Smooth muscle cell of the brain vasculature (primary cell): ENCODE data around the gene BRD9.
A peak's percentile ranks its signal among the peaks of the same experiment; 100 is the strongest.

Source experiments
- DNase-seq: peaks from one replicate; pipeline ENCODE4 v3.0.0-alpha.2; 2012; ENCODE audit warnings: low read depth, low spot score

The BRD9 gene

DNA sequence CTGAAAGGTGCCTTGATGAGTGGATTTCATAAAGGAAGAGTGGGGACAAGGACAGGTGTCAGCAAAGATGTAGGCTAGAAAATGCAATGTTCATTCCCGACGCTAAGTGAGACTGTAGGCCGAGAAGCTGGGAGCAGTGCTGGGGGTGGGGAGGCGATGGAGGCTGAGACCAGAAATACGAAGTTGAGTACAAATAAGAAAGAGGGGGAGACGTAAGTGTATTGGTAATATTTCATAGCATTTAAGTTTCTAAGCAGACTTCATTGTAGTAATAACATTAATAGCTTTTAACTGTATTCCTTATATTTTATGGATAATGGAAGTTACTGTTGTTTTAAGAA is 11.1 kb upstream of the BRD9 start:
- no peak for DNase-seq

DNA sequence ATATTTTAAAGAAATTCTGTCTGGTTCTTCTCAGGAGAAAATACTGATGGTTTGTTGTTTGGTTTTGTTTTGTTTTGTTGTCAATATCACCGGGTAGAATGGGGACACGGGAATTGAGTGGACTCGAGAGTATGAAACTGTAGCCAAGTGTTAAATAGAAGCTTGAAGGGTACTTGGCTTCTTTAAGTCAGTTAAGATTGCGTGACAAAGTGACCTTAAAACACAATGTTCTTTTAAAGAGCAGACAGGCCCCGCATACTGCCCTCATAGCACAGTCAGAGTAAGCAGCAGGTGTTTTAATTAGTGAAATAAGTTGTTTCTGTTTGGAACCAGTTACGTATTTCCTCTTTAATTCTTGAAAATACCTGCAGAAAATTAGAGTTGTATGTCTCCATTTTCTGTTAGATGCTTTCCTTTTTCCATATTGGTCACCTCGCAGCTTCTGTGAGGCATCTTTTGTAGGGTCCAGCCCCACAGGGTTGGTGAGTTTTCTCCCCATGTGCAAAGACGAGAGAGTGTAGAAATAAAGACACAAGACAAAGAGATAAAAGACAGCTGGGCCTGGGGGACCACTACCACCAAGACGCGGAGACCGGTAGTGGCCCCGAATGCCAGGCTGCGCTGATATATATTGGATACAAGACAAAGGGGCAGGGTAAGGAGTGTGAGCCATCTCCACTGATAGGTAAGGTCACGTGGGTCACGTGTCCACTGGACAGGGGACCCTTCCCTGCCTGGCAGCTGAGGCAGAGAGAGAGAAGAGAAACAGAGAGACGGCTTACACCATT is 9.7 kb upstream of the BRD9 start:
- DNase-seq = no peak

DNA sequence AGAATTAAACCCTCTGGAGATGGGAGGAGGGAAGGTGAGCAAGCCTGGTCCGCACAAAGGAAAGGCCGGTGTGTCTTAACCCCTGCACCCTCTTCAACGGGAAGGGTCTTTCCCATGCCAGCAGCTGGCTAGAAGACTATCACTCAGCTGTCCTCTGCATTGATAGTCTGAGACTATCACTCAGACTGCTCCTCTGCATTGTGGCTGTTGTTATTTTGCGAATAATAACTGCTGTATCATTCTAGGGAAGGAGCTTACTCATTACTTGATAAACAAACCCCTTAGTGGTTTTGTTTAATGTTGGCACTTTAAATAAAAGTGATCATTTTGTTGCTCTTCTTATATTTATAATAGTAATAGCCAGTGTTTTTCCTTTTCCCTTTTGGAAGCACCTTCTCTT is 8.2 kb upstream of the BRD9 start:
- DNase-seq = no peak

- DNase-seq = no peak
These were observed 1.1 kb upstream of the BRD9 start for GRCh38 chr5:893711-894110.

- no peak for DNase-seq
These were observed 521 bp upstream of the BRD9 start for GRCh38 chr5:893137-893506.

DNA sequence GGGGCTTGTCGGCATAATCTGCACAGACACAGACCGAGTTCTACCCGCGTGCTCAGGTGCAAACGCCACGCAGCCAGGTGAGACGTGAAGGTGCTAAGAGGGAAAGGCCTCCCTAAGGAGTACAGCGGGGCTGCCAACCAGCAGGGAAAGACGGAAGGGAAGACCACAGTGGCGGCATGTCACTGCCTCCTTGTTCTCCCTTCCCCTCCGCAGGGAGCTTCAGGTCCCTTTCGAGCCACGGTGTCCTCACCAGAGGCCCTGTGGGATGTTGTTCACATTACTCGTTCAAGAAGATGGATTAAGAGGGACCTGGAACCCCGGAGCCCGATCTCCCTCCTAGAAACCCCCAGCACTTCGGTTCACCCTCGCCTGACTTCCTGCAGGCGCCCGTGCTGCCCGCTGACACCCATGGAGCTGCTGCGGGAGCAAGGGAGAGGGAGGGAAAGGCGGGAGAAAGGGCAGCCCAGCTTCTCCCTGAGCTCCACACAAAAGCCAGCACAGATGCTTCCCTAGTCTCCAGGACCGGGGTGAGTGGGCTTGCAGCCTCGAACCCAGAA is 686 bp downstream of the BRD9 start:
- no peak for DNase-seq

- DNase-seq = no peak
These were observed 1.3 kb downstream of the BRD9 start for GRCh38 chr5:891117-891836.

GRCh38 chr5:889075-889710 is 3.4 kb downstream of the BRD9 start:
- DNase-seq = no peak

DNA sequence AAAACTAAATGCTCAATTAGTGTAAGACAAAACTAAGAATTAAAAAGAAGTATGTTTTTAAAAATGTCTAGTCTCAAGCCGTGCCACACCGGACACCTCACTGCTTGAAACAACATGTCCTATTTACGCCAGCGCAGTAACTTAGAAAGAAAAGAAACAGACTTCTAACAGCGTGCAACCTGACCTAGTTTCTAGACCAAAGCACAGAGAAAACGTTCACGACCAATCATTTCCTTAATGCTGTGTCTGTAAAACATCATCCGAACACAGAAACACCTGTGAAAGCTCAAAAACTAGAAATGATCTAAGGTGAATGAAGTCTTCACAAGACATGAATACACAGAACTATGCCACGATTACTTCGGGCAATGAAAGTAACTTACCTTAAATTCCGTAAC is 4.0 kb downstream of the BRD9 start:
- no peak for DNase-seq

DNA sequence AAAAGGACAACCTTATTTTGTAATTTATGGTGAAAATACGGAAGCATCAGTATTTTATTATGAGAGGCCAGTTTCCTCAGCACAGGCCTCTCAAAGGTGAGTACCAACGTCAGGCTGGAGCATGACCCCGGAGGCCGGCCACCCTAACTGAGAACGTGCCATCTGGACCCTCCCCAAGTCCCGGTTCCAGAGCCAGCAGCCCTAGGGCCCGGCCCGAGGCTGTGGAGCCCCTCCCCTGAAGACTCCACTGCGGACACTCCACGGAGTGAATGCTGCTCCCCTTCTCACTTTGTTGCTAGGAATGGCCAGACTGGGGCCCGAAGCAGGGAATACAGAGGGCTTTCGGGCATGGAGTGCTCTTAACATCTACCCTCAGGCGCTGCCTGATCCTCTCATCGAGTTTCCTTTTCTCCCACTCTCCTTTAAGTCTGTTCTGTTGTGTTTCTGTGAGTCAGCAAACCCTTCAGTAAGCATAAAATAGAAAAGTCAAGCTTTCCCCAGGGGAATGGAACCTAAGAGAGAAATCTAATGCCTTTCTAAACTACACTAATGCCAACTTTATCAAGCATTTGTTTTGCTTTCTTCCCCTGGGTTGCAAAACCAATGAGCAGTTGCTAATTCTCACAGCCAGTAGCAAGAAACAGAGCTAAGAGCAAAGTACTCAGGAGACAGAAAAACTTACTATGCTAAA is 4.5 kb downstream of the BRD9 start:
- DNase-seq = peak; percentile 15

GRCh38 chr5:886716-887325 is 5.8 kb downstream of the BRD9 start:
- DNase-seq = no peak

GRCh38 chr5:886036-886435 is 6.6 kb downstream of the BRD9 start:
- no peak for DNase-seq

DNA sequence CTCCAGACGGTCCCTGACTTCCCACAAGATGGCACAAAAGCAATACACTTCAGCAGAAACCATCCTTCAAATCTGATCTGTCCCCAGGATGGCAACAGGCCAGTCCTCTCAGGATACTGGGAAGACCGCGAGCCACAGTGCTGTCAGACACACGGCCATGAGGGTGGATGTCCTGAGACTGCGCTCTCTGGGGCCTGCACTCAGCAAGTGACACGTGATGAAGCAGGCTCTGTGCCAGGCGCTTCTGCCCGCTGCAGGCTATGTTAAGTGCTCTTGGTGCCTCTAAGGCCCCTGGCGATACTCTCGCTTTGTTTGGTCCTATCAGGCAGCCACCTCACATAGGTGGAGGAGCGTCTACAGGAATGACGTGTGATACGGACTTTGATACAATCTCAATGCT is 7.1 kb downstream of the BRD9 start:
- DNase-seq = no peak

DNA sequence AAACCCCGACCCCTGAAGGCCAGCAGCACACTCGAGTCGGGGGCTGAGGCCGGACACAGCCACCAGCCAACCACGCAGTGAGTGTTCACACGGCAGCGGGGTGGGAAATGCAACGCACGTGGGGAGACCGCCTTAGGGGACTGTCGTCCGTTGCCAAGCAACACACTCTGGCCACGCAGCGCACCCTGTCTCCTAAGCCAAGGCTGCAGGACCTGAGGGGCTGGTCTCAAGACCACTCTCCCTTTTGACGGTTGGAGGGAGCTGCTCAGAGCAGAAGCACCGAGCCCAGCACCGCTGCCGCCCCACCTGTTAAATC is 7.5 kb downstream of the BRD9 start:
- no peak for DNase-seq

- no peak for DNase-seq
These were observed 8.1 kb downstream of the BRD9 start for GRCh38 chr5:884345-885126.

DNA sequence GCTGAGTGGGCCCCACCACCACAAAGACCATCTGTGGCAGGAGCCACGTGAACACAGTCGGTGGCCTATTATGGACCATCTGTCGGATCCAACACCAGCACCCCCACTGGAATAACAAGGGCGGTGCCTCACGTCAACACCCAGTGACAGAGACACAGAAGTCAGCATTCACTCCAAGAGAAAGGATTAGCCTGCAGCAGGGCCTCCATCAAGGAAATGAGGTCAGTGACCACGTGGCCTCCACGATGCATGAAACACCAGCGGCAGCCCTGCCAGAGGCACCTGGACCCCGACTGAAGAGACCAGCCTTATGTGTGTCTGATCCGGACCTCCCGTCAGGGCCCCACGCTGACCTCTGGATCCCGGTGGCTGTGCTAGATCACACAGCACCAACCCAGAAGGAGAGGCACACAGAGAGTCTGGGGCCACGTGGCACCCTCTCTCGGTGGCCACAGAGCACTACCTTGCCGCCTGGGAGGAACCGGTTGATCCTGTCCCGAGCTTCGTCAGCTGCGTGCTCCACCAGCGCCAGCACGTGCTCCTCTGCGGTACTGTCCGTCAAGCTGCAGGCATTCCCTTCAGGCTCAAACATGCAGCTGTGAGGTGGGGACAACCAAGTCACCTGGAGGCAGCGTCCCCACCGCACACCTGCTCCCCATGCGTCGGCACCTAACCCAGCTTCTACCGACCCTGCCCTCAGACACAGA is 9.0 kb downstream of the BRD9 start:
- no peak for DNase-seq

DNA sequence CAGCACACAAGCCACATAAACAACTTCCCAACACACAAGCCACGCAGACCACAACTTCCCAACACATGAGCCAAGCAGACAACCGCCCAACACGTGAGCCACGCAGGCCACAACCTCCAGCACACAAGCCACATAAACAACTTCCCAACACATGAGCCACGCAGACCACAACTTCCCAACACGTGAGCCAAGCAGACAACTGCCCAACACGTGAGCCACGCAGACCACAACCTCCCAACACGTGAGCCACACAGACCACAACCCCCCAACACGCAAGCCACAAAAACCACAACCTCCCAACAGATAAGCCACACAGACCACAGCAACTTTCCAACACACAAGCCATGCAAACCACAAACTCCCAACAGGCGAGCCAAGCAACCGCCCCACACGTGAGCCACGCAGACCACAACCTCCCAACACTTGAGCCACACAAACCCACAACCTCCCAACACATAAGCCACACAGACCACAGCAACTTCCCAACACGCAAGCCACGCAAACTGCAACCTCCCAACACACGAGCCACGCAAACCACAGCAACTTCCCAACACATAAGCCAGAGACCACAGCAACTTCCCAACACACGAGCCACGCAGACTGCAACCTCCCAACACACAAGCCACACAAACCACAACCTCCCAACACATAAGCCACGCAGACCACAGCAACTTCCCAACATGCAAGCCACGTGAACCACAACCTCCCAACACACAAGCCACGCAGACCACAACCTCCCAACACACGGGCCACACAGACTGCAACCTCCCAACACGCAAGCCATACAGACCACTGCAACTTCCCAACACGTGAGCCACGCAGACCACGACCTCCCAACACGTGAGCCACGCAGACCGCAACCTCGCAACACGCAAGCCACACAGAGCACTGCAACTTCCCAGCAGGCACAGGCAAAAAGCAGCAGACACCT is 10.1 kb downstream of the BRD9 start:
- no peak for DNase-seq

DNA sequence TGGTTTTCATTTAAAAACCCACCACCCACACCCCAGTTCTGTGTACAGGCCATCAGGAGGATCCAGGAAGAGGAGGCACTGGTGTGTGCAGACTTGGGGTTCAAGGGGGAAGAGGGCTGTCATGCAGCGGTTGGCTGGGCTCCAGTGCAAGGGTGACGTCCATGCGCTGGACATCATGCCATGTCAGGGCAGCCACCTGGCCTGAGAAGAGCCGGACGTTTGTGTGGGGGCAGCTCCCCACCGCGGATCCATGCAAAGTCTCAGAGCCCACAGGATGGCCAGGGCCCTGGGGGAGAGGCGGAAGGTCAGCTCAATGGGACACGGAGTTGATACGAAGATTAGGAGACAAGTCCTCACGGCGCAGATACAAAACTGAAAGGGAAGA is 11.1 kb downstream of the BRD9 start:
- DNase-seq = no peak

DNA sequence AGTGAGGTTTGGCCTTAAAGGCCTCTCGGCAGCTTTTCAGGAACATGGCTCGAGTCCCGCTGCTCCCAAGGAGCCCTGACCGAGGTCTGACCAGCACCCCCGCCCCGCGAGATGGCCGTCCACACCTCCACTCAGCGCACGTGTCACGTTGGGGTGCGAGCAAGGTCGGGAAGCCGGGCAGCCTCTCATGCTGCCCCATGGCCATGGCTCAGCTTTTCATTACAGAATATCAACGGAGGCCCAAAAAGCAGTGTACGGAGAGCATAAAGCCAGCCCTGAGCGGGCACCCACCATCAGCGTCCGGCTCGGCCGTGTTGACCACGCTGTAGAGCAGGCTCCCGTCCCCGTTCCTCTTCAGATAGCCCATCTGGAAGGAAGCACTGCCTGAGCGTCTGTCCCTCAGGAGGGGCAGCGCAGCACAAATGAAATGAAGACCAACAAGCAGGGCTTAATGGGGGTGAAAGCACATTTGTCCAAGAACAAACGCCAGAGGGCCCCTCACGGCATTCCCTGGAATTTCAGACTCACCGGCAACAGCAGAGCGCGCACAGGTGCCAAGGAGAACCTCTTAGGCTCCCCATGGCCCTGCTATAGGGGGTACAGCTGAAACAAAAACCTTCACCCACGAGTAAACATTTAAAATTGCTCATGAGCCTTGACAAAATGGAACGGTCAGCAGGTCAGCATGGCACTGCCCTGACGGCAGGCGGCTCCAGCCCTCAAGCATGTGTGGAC is 11.6 kb downstream of the BRD9 start:
- DNase-seq = no peak
